ENCODE measurements around the gene DLG5.

DLG5 gene

GRCh38 chr10:77892021-77892739 is 34.4 kb downstream of the DLG5 start:
- no peak for DNase-seq (ENCODE audit: low read depth)

GRCh38 chr10:77890097-77890496 is 36.5 kb downstream of the DLG5 start:
- no peak for DNase-seq (ENCODE audit: low read depth)

- no peak for DNase-seq (ENCODE audit: low read depth)
These were observed 37.2 kb downstream of the DLG5 start for GRCh38 chr10:77889277-77889903.

GRCh38 chr10:77888356-77888703 is 38.2 kb downstream of the DLG5 start:
- DNase-seq (ENCODE audit: low read depth): no peak

- DNase-seq (ENCODE audit: low read depth): no peak
These were observed 38.8 kb downstream of the DLG5 start for GRCh38 chr10:77887631-77888355.

GRCh38 chr10:77886795-77887355 is 39.7 kb downstream of the DLG5 start:
- no peak for DNase-seq (ENCODE audit: low read depth)

GRCh38 chr10:77884181-77884580 is 42.4 kb downstream of the DLG5 start:
- DNase-seq (ENCODE audit: low read depth): no peak

GRCh38 chr10:77881636-77882035 is 44.9 kb downstream of the DLG5 start:
- DNase-seq (ENCODE audit: low read depth): no peak

GRCh38 chr10:77881222-77881621 is 45.3 kb downstream of the DLG5 start:
- DNase-seq (ENCODE audit: low read depth): no peak

GRCh38 chr10:77879710-77880109 is 46.8 kb downstream of the DLG5 start:
- no peak for DNase-seq (ENCODE audit: low read depth)

GRCh38 chr10:77879065-77879464 is 47.5 kb downstream of the DLG5 start:
- no peak for DNase-seq (ENCODE audit: low read depth)

GRCh38 chr10:77877441-77878344 is 48.9 kb downstream of the DLG5 start:
- DNase-seq (ENCODE audit: low read depth): peak; percentile 25

GRCh38 chr10:77875730-77876129 is 50.8 kb downstream of the DLG5 start:
- no peak for DNase-seq (ENCODE audit: low read depth)

- DNase-seq (ENCODE audit: low read depth): no peak
These were observed 51.7 kb downstream of the DLG5 start for GRCh38 chr10:77874872-77875271.

- peak; percentile 10 for DNase-seq (ENCODE audit: low read depth)
These were observed 52.8 kb downstream of the DLG5 start for GRCh38 chr10:77873536-77874380.

- no peak for DNase-seq (ENCODE audit: low read depth)
These were observed 53.5 kb downstream of the DLG5 start for GRCh38 chr10:77872947-77873535.

- DNase-seq (ENCODE audit: low read depth): no peak
These were observed 54.2 kb downstream of the DLG5 start for GRCh38 chr10:77872151-77872946.

GRCh38 chr10:77869626-77870420 is 56.7 kb downstream of the DLG5 start:
- no peak for DNase-seq (ENCODE audit: low read depth)

GRCh38 chr10:77868523-77868922 is 58.0 kb downstream of the DLG5 start:
- DNase-seq (ENCODE audit: low read depth): no peak

Data from stimulated activated CD8-positive, alpha-beta memory T cell treated with anti-CD3 and anti-CD28 coated beads, Interleukin-12 subunit alpha, Interleukin-12 subunit beta, amount 100 ng/mL, for 1 hour (primary cell).